HS-5 (cell line): ENCODE results near the gene WDR77.

Experiments
- DNase-seq: peaks from one replicate; pipeline ENCODE4 v3.0.0-alpha.2; 2012; ENCODE audit warnings: low read depth

Gene WDR77

DNA sequence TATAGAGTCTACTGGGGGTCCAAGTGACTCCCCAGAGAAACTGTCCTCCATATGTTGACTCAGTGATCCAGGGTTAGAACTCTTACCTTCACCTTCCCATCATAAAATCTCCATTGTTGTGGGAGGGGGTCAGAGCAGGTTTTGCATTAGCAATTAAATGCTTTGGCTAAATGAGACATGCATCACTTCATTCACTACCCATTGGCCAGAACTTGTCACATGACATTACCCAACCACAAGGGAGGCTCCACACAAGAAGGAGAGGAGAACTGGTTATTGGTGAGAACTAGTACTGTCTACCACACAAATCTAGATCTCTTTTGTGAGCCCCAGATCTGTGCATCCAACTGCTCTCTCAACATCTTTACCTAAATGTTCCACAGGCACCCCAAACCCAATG is 20.5 kb upstream of the WDR77 start:
- DNase-seq = no peak

DNA sequence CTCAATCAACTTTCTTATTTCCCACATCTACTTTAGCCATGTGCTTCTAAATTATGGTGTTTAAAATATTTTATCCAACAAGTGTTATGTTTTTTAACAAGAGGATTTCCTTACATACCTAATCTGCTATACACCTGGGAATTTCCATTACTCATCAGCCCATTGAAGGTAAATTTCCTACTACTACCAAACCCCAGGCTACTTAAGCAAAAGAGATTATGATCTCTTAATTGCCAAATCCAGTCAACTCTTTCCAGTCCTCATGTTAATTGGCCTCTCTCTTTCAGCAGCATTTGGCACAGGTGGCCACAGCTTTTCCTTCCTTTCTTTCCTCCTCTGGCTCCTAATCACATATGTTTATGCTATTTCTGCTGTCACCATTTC is 19.7 kb upstream of the WDR77 start:
- no peak for DNase-seq

DNA sequence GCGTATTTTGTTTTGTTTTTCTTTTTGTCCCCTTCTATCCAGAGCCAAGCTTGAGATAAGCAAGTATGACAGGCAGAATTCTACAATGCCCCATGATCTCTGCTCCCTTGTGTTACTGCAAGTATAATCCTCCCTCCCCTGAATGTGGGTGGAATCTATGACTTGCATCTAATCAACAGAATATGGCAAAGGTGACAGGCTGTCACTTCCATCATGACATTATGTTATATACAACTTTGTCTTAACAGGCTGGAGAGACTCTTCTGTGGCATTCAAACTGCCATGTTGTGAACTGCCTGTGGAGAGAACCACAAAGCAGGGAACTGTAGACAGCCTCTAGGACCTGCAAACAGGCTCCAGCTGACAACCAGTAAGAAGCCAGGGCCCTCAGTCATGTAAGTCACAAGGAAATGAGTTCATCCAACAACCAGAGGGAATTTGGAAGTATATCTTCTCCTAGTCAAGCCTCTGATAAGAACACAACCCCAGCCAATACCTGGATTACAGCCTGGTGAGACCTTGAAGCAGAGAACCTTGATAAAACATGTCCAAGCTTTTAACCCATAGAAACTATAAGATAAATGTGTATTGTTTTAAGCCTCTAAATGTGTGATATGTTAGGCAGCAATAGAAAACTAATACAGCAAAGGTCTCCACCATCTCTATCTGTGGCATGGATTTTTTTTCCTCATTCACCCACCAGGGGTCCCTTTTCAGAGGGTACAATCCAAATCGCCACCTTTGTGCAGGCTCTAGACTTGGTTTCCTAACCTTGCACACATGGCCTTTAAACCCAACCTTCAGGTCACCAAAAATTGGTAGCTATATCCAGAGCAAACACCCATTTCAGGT is 19.0 kb upstream of the WDR77 start:
- DNase-seq = no peak

DNA sequence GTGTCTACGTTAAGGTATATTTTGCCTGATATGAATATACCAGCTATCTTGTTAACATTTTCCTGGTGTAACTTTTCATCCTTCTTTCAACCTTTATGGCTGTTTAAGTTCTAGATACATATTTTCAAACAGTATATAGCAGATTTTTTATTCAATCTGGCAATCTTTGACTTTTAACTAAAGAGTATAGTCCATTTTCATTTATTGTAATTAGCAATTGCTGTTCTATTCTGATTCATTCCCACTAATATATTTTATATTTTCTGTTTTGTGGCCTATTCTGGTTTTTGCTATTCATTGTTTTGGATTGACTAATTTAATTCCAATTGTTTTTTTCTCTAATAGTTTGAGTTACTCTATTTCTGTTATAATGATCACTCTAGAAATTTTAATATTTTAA is 17.4 kb upstream of the WDR77 start:
- no peak for DNase-seq

DNA sequence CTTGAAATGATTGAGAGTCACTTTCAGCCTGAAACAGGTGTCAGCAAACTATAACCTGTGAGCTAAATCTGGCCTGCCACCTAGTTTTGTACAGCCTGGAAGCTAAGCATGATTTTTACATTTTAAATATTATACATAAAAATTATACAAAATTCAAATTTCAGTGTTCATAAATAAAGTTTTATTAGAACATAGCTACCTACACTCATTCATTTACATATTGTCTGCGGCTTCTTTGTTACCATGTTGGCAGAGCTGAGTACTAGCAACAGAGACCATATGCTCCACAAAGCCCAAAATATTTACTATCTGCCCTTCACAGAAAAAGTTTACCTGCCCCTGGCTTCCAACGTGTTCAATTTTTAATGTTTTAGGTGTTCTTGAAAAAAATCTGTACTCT is 16.7 kb upstream of the WDR77 start:
- no peak for DNase-seq

DNA sequence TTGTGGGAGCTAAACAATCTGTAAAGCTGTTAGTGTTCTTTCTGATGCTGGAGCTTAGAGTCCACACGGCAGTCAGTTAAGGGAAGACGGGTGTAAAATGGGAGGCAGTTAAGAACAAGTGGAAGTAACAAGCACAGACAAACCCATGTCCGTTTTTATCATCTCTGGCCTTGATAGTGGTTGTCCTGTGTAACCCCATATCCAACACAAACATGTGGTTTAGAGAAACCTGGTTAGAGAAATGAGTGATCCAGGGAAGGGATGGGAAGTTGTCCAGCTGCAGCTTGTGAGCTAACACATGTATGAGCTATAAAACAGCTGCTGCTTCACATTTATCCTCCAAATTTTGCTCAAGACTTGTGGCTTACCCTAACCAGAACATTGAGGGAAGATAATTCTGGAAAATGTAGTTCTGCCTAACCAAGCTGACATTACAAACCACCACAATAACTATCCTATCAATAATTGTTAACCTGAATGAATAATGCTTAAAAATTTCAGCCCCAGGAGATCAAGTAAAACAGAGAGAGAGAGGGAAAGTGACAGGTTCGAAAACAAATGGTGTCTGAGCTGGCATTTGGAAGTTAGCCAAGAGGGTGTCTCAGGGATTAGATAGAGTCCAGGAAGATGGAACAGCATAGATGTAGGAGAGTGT is 14.1 kb upstream of the WDR77 start:
- no peak for DNase-seq

DNA sequence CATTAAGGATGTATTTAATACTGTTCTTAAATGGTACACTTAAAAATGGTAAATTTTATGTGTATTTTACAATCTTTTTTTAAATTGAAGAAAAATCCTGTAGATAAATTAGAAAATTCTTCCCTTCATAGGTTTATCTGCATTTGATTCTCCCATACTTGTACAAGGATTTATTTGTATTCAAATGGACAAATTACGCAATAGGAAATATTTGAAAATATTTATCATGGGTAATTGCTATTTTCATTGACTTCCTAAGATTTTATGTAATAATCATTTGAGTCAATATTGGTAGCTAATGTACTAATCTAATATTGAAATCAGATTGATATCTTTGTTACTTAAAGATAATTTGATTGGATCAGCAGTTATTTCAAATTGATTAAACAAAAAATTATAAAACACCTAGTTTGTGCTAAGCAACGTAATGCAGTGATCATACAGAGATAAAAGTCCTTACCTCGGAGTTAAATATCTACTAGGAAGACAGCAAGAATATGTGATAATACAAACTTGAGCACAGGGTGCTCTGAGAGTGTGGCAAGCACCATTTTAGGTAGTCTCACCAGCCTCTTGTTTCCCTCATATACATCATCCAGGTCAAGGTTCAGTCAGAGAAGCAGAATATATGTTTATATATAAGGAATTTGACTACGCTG is 13.4 kb upstream of the WDR77 start:
- DNase-seq = no peak

DNA sequence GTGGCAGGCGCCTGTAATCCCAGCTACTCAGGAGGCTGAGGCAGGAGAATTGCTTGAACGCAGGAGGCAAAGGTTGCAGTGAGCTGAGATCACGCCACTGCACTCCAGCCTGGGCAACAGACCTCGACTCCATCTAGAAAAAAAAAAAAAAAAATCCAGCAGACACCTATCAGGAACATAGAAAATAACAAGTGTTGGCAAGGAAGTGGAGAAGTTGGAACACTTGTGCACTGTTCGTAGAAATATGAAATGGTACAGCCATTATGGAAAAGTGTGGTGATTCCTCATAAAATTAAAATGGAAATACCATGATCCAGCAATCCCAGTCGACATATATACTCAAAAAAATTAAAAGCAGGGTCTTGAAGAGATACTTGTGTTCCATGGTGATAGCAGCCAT is 12.7 kb upstream of the WDR77 start:
- no peak for DNase-seq

DNA sequence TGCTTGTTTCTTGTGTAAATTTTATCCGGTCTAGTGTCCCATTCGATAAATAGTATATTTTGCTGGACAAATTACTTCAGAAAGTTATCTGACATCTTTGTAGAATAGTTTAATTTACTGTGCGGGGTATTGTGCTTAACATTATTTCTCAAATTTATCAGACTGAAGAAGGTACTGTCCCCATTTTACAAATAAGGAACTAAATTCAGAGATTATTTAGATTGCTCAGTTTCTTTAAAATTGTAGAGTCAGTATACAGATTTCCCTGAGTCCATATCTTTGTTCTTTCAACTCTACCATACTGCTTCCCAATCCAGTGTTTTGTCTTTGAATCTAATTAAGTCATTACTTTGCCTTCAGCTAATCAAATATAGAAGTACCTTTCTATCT is 6.6 kb upstream of the WDR77 start:
- no peak for DNase-seq

DNA sequence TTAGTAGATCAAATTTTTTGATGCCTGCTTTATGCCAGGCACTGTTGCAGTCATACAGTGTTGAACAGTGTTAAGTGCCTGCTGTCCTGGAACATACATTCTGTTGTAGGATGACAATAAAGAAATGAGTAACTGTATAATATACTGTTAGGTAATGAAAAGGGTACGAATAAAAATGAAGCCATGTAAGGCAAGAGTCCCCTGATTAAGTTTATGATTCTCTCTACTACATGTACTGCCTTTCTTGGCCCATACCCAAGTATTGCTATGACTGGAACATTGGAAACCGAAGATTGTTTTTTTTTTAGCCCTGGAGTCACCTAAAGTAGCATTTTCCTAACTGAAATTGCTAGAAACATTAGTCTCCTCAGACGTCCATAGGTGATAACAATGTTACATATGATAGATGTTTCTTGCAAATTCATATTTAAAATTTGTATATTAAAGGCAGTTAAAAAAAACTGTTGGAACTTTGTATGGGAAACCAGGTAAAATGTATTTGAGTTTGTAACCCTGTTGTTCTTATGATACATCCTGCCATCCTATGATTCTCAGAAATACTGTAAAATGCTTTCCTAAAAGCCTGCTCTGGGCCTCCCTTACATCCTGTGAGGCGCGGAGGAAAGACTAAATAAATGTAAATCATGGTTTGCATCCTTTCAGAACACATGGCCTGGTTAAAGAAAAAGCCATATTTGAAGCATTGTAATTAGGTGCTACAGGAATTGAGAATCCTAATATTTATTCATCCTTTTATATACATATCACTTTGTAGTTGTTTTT is 6.0 kb upstream of the WDR77 start:
- no peak for DNase-seq

DNA sequence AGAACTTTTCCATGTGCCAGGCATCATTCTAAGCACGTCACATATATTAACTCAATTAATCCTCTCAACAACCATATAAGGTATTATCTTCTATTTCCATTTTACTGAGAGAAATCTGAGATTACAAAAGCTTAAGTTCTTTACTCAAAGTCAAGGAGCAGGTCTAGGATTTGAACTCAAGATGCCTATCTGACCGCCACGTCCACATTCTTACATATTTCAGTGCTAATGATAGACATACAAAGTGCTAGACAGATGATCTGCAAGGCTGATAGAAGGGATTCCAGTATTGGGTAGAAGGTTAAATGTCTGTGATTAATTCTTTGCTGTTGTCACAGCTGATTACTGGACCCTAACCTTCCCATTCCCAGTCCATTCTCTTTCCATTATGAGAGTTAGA is 4.7 kb upstream of the WDR77 start:
- no peak for DNase-seq

DNA sequence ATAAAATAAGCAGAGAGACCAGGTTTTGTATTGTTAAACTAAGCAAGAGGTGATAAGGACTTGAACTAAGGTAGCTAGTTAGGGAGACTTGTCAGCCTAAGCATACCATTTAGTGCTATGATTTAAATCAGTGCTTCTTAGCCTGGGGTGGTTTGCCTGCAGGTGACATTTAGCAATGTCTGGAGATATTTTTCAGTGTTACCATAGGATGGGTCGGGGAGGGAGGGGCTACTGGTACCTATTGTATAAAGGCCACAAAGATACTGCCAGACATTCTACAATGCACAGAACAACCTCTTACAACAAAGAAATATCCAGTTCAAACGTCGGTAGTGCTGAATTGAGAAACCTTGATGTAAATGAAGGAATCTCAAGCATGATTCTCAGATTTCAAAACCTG is 3.5 kb upstream of the WDR77 start:
- DNase-seq = no peak

DNA sequence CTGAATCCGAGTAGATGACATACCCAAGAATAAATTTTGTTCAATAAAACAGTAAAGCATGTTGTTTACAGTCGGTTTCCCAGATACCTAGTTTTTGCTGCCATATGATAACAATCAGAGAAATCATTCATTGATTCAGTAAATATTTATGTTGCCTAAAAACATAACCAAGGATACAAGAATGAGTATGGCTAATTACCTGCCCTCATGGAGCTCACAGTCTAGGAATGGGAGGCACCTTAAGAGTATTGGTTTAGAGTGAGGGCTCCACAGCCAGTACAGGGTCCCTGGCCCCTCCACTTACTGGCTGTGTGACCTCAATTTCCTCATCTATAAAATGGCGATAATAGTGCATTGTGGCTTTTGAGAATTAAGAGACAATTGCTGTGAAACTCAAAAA is 1.1 kb upstream of the WDR77 start:
- DNase-seq = no peak

DNA sequence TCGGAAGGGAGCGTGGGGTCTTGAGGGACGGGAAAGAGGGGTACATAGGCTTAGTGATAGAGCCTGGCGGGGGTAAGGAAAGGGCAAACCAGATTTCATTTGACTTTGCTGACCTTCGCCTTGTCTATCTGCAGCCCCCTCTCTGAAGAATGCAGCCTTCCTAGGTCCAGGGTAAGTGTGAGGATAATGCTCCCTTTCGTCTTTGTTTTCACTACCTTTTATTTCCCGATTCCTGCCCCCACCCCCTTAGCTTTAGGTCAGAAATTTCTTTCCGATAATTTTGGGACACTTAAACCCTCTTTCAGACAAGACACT is 604 bp upstream of the WDR77 start:
- no peak for DNase-seq

DNA sequence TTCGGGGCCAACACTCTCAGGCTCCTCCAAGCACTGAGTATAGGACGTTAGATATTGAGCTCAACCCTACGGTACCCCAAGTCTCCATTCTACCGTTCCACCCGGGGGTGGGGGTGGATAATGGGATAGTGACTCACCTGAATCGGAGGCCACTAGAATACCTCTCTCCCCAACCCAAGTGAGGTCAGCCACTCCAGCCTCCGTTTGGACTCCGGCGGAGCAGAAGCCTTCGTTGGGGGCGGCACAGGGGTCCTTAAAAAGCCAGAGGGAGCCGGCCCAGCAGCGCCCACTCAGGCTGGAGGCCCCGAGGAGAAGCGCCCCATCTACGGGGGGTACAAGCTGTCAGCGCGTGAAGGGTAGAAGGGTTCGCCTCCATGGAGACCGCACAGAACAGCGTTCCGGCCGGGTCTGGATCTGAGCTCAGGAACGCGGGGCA is 556 bp downstream of the WDR77 start:
- no peak for DNase-seq

DNA sequence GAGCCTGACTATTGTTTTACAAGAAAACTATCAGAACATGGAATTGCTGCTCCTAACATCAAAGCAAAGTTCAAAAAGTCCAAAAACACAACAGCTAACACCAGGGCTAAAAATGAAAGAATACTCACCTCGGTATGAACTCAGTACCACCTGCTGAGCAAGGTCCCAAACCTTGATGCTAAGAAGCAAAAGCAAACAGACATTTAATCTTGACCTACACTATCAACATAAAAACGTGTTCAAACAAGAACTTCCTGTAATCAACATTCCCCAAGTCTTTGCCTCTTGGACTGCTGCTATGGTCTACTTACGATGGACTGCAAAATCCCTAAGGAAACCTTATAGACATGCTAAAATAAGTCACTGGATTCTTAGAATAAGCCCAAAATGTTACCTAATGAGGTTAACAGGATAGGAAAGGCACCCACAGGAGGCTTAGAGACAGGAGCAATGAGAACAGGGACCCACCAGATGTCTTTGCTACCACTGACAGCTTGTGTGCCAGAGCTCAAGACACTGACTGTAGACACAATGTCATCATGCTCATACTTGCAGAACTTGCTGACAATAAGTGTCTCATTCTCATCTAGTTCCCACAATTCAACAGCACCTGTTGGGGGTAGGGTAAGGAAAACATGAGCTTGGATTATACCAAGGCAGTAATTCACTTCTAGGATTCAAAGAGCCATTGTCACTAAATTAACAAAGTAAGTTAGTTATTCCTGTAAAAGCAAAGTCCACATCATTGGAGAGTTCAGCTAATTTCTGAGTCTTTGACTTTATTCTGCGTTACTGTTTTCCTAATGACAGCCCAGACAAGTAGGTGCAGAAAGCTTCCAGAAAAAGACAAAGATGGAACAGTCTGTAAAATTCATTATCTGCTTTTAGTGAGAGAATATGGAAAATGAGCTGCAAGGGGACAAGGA is 1.8 kb downstream of the WDR77 start:
- no peak for DNase-seq

DNA sequence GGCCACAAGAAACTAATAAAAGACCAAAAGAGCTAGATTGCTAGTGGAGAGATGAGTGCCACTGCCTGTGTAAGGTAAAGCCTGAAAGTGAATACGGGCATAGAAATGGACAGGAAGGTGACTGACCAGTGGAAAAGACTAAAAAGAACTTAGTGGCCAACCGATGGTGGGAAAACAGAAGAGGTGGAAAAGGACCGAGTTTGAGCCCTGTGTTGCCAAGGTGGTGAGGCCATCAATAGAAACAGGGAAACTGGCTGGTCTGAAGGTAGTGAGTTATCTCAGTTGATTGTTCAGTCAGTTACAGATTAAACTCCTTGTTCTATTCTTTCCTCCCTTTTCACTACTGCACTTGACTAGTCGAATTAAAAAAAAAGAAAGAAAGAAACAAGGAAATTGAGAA is 2.5 kb downstream of the WDR77 start:
- no peak for DNase-seq

DNA sequence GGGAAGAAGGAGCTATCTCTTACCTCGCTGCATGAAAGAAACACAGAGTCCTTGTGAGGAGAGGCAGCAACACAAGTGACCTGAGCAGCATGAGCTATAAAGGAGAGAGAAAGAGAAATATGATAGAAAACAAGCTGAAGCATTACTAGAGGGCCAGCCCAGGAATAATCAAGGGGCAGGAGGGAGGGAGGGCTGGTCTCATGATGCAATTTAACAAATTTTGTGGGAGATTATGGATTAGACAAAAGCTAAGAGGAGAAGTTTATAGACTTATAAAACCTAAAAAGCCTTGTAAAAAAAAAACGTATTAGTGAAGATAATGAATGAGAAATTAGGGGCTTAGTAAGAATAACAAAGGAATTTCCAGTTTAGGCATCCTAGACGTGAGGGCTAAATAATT is 5.0 kb downstream of the WDR77 start:
- DNase-seq = no peak

DNA sequence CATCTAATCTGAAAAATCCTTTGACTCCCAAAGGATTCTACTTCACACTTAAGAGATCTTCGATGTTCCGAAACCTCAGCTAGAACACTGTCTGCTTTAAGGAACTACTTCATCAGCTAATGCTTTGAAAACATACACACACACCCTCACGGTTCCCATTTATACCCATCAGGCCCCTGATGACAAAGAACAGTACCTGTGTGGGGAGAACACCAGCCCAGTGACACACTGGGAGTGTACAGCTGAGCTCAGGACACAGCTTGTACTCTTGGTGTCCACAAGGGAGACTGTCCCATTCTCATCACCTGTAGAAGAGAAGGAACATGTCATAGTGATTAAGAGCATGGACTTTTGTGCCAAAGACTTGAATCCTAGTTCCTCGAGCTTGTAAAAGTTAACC is 6.6 kb downstream of the WDR77 start:
- DNase-seq = no peak

DNA sequence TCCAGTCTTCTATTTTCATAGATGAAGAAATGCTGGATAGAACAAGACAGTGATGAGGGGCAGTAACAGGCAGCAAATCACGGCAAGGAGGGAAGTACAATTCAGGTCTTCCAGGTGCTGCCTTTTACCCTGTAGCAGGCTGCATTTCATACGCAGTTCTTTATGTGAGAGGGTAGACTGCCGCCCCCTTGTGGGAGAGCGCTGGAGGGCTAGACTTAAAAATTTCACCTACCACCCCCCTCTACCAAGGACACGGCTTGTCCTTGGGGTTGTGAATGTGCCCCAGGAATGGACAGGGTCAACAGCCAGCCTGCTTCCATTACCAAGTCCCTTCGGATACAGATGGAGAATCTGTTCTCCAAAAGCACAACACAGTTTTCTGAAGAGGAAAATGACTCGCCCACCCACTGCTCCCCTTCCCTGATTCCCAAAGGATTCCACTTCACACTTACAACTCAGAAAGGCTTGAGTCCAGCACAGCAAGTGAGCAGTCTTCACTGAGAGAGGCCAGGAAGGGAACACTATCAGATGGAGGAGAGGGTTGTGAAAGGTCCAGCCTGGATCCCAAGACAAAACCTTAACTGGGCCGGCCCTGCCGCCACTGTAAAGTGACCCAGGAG is 7.4 kb downstream of the WDR77 start:
- no peak for DNase-seq
